AG10803 (cell line): ENCODE results near the gene SIK3.

Source experiments
- DNase-seq: peaks from one replicate; pipeline ENCODE4 v3.0.0; 2010; ENCODE audit warnings: low read depth
- H3K4me3 ChIP-seq: 2 replicates; pipeline ENCODE4 v1.5.1; 2011; ENCODE audit warnings: mild to moderate bottlenecking, low read length, control low read depth
- TF ChIP-seq, protein P1 (sequence below): conservative IDR thresholded peaks from 2 replicates; pipeline ENCODE4 v1.5.1; 2011; ENCODE audit warnings: mild to moderate bottlenecking, low read length, control low read depth, inconsistent platforms

Gene SIK3

GRCh38 chr11:116950210-116950609, 148.0 kb downstream of the SIK3 start:
- no peak for DNase-seq
- TF ChIP-seq, protein P1, sequence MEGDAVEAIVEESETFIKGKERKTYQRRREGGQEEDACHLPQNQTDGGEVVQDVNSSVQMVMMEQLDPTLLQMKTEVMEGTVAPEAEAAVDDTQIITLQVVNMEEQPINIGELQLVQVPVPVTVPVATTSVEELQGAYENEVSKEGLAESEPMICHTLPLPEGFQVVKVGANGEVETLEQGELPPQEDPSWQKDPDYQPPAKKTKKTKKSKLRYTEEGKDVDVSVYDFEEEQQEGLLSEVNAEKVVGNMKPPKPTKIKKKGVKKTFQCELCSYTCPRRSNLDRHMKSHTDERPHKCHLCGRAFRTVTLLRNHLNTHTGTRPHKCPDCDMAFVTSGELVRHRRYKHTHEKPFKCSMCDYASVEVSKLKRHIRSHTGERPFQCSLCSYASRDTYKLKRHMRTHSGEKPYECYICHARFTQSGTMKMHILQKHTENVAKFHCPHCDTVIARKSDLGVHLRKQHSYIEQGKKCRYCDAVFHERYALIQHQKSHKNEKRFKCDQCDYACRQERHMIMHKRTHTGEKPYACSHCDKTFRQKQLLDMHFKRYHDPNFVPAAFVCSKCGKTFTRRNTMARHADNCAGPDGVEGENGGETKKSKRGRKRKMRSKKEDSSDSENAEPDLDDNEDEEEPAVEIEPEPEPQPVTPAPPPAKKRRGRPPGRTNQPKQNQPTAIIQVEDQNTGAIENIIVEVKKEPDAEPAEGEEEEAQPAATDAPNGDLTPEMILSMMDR = no peak
- no peak overlapping the region for H3K4me3 ChIP-seq

DNA sequence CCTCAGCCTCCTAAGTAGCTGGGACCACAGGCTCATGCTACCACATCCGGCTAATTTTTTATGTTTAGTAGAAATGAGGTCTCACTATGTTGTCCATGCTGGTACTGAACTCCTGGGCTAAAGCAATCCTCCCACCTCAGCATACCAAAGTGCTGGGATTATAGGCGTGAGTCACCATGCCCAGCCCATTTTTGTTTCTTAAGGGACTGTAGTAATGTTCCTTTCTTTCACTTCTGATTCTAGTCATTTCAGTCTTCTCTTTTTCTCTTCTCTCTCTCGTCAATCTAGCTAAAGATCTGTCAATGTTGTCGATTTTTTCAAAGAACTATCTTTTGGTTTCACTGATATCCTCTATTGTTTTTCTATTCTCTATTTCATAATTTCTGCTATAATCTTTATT, 149.8 kb downstream of the SIK3 start:
- no peak overlapping the region for H3K4me3 ChIP-seq
- no peak for DNase-seq
- TF ChIP-seq, protein P1 = no peak

DNA sequence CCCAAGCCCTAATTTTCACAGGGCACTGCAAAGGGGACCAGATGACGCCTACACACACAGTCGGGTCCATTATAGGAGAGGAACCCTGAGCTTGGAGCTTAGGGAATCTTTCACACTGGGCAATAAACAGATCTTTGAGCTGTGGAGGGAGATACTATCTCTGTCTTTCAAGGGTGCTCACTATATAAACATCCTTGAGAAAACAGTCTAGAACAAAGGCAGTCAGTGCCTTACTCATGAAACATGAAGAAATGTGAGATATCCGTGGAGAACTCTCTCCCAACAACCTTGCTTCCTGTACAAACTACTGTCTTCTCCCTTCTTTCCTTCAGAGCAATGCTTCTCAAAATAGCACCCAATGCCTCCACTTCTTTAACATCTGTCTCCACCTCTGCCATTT, 151.8 kb downstream of the SIK3 start:
- TF ChIP-seq, protein P1 = no peak
- no peak for DNase-seq
- H3K4me3 ChIP-seq = no peak overlapping the region

- no peak overlapping the region for H3K4me3 ChIP-seq
- no peak for DNase-seq
- TF ChIP-seq, protein P1 = no peak
These were observed 158.7 kb downstream of the SIK3 start for GRCh38 chr11:116939499-116939898.

DNA sequence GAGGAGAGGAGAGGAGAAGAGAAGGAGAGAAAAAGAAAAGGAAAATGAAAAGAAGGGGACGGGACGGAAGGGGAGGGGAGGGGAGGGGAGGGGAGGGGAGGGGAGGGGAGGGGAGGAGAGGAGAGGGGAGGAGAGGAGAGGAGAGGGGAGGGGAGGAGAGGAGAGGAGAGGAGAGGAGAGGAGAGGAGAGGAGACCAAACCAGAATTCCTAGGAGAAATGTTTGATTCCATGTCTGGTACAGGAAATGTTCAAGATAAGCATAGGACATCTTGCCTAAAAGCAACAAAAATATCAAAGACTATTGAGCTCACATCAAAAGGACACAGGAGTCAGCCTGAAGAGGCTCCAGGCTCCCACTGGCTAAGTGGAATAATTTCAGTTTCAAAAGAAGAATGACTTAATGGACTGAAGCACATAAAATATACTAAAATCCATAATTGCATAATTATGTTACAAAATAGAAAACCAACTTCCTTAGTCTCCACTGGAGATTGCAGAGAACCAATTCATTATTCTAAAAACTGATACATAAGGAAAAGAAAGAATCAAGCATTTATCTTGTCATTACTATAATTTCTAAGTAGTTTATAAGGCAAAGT, 159.7 kb downstream of the SIK3 start:
- H3K4me3 ChIP-seq = no peak overlapping the region
- DNase-seq = no peak
- TF ChIP-seq, protein P1 = no peak

DNA sequence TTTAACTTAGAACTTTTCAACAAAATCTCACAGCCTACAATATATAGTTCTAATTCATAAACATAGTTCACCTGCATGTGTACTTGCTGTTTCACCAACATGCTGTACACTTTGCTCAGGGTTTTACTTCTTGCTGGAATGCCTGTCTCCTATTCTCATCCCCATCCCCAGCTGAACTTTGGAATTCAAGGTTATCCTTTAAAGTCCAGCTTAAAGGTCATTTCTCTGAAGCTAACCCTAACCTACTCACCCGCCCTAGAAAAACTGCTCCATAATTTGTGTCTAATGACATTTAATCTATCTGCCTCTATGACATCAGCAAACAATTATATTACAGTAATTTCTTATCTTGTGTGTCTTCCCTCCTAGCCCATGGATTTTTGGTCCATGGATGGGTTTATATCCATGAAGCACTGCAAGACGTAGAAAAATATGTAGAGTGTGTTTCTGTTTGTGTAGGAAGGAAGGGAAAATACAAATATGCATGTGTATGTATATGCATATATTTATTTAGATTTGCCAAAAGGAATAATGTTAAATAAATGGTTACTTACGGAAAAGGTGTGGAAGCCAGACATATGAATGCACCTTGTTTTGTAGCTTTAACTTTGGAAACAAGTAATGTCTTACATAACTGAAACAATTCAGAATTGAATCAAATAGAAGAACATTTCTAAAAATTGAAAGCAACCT, 161.3 kb downstream of the SIK3 start:
- no peak overlapping the region for H3K4me3 ChIP-seq
- TF ChIP-seq, protein P1 = no peak
- no peak for DNase-seq

- no peak for DNase-seq
- TF ChIP-seq, protein P1 = no peak
- no peak overlapping the region for H3K4me3 ChIP-seq
These were observed 162.7 kb downstream of the SIK3 start for GRCh38 chr11:116935514-116935913.
